ENCODE results near the gene CA11. TPM values are rescaled to one million over a fixed set of nuclear protein-coding genes. Genes with fewer than 3 reads are reported as not detected.

CA11 gene
- total RNA-seq, 4 donors from 2014 or later, result 1.6 to 3.5 (median 2.6) TPM

GRCh38 chr19:48595833-48596232, 50.2 kb downstream of the CA11 start:
- no peaks in the 10 kb centered on the region for H3K36me3 ChIP-seq
- intact Hi-C loops (cut with DNase I; ENCODE audit: low total_unique reads) (no loop called here), in situ Hi-C loops (cut with MboI; ENCODE audit: low sequenced_read_pairs in 4 of 4) (loop anchor here in 2 of 4 donors (25.0 kb wide), 1 partner anchor 284 kb away; a partner anchor contains a TSS)
- H3K27ac ChIP-seq, result no peak overlapping the region
- H3K27me3 ChIP-seq, result no peaks in the 10 kb centered on the region
- DNase-seq, result no peak
- no peaks in the 10 kb centered on the region for H3K4me1 ChIP-seq
- ATAC-seq, result no peak
- H3K4me3 ChIP-seq, result no peak overlapping the region
- TF ChIP-seq POLR2A (IDR thresholded peaks at IDR 0.05) (no peak), CTCF (IDR thresholded peaks at IDR 0.05 in 4 of 5, conservative IDR thresholded peaks at IDR 0.05 in 1 of 5) (no peak)
- no peaks in the 10 kb centered on the region for H3K9me3 ChIP-seq

GRCh38 chr19:48595171-48595570, 50.8 kb downstream of the CA11 start:
- TF ChIP-seq POLR2A (IDR thresholded peaks at IDR 0.05) (no peak), CTCF (IDR thresholded peaks at IDR 0.05 in 4 of 5, conservative IDR thresholded peaks at IDR 0.05 in 1 of 5) (no peak)
- no peaks in the 10 kb centered on the region for H3K9me3 ChIP-seq
- in situ Hi-C loops (cut with MboI; ENCODE audit: low sequenced_read_pairs in 4 of 4), result loop anchor here in 2 of 4 donors (25.0 kb wide), 1 partner anchor 283 kb away; a partner anchor contains a TSS

GRCh38 chr19:48591021-48591420, 55.0 kb downstream of the CA11 start:
- ATAC-seq (no peak), DNase-seq (no peak)
- TF ChIP-seq POLR2A (IDR thresholded peaks at IDR 0.05) (no peak), CTCF (IDR thresholded peaks at IDR 0.05 in 4 of 5, conservative IDR thresholded peaks at IDR 0.05 in 1 of 5) (no peak)
- Histone ChIP-seq H3K27me3 (no peaks in the 10 kb centered on the region), H3K9me3 (no peaks in the 10 kb centered on the region), H3K36me3 (no peaks in the 10 kb centered on the region), H3K4me1 (peaks cover 0 to 5% of the 10 kb centered on the region in 2 donors), H3K27ac (no peak overlapping the region), H3K4me3 (no peak overlapping the region)
- in situ Hi-C loops (cut with MboI; ENCODE audit: low sequenced_read_pairs in 4 of 4) (loop anchor here in 2 of 4 donors (25.0 kb wide), 1 partner anchor 279 kb away; a partner anchor contains a TSS), intact Hi-C loops (cut with DNase I; ENCODE audit: low total_unique reads) (no loop called here)

More at GRCh38 chr19:48595171-48595570, 50.8 kb downstream of the CA11 start:
- Histone ChIP-seq H3K27ac (no peak overlapping the region), H3K4me3 (no peak overlapping the region), H3K4me1 (no peaks in the 10 kb centered on the region), H3K36me3 (no peaks in the 10 kb centered on the region), H3K27me3 (no peaks in the 10 kb centered on the region)
- no peak for ATAC-seq
- no peak for DNase-seq
- intact Hi-C loops (cut with DNase I; ENCODE audit: low total_unique reads), result no loop called here

- H3K27me3 ChIP-seq, result no peaks in the 10 kb centered on the region
- peak overlapping the region in 1 of 4 donors; percentile 32 for H3K27ac ChIP-seq
- in situ Hi-C loops (cut with MboI; ENCODE audit: low sequenced_read_pairs in 4 of 4) (loop anchor here in 2 of 4 donors (5.0 to 25.0 kb wide), 2 partner anchors 97 to 277 kb away; a partner anchor contains a TSS), intact Hi-C loops (cut with DNase I; ENCODE audit: low total_unique reads) (loop anchor here (2.0 to 5.0 kb wide), 2 partner anchors 24 to 267 kb away; a partner anchor contains a TSS)
- no peaks in the 10 kb centered on the region for H3K9me3 ChIP-seq
- peaks cover 4 to 5% of the 10 kb centered on the region in 2 donors for H3K4me1 ChIP-seq
- ATAC-seq, result peak; percentile 67 to 72
- peak; percentile 73 to 83 for DNase-seq
- TF ChIP-seq POLR2A (IDR thresholded peaks at IDR 0.05) (no peak), CTCF (IDR thresholded peaks at IDR 0.05 in 4 of 5, conservative IDR thresholded peaks at IDR 0.05 in 1 of 5) (peak; percentile 74 to 98 (median 93))
- no peaks in the 10 kb centered on the region for H3K36me3 ChIP-seq
- H3K4me3 ChIP-seq, result peak overlapping the region; percentile 41 to 50 (median 49)
These were observed 57.2 kb downstream of the CA11 start for GRCh38 chr19:48588670-48589401.

Other genes starting within 250 kb of the CA11 start
- gene GRWD1, start 200.2 kb downstream of the CA11 start, total RNA-seq, result 10 to 100 TPM; 27.8 to 36.0 (median 31.2) TPM
- gene KCNJ14, start 190.6 kb downstream of the CA11 start, total RNA-seq, result 1 to 10 TPM in 2 of 4 donors, under 1 TPM in 2; 0.19 to 1.9 (median 0.92) TPM
- gene CYTH2, start 176.8 kb downstream of the CA11 start, total RNA-seq, result 10 to 100 TPM; 24.3 to 35.2 (median 26.9) TPM
- gene LMTK3, start 134.4 kb downstream of the CA11 start, total RNA-seq, result not detected
- not detected for gene SULT2B1, start 94.0 kb downstream of the CA11 start, total RNA-seq
- gene SPACA4, start 39.4 kb downstream of the CA11 start, total RNA-seq, result not detected
- gene FAM83E, start 31.1 kb downstream of the CA11 start, total RNA-seq, result under 1 TPM in 1 of 4 donors, not detected in 3; 0.15 TPM
- gene RPL18, start 27.0 kb downstream of the CA11 start, total RNA-seq, result 1,000 to 10,000 TPM; 1,223 to 1,420 (median 1,299) TPM
- 10 to 100 TPM in 2 of 4 donors, 1 to 10 TPM in 2; 7.8 to 12.4 (median 9.2) TPM for gene SPHK2, start 26.7 kb downstream of the CA11 start, total RNA-seq
- gene DBP, start 8.8 kb downstream of the CA11 start, total RNA-seq, result 10 to 100 TPM in 1 of 4 donors, 1 to 10 TPM in 3; 1.7 to 12.9 (median 4.4) TPM
- gene NTN5, start 26.8 kb upstream of the CA11 start, total RNA-seq, result not detected
- under 1 TPM in 1 of 4 donors, not detected in 3; 0.19 TPM for gene FUT2, start 49.8 kb upstream of the CA11 start, total RNA-seq
- 10 to 100 TPM in 1 of 4 donors, 1 to 10 TPM in 3; 3.4 to 10.8 (median 5.4) TPM for gene MAMSTR, start 73.5 kb upstream of the CA11 start, total RNA-seq
- 1 to 10 TPM; 3.4 to 8.1 (median 6.3) TPM for gene RASIP1, start 94.4 kb upstream of the CA11 start, total RNA-seq
- 1 to 10 TPM in 1 of 4 donors, not detected in 3; 2.1 TPM for gene IZUMO1, start 100.7 kb upstream of the CA11 start, total RNA-seq
- 1 to 10 TPM in 2 of 4 donors, under 1 TPM in 2; 0.61 to 1.3 (median 0.98) TPM for gene FUT1, start 106.5 kb upstream of the CA11 start, total RNA-seq
- gene FGF21, start 109.3 kb upstream of the CA11 start, total RNA-seq, result not detected
- gene BCAT2, start 164.8 kb upstream of the CA11 start, total RNA-seq, result 10 to 100 TPM; 28.0 to 56.6 (median 43.8) TPM
- gene HSD17B14, start 190.3 kb upstream of the CA11 start, total RNA-seq, result 1 to 10 TPM in 3 of 4 donors, not detected in 1; 1.2 to 1.9 (median 1.7) TPM
- gene PLEKHA4, start 222.4 kb upstream of the CA11 start, total RNA-seq, result 1 to 10 TPM; 3.4 to 9.7 (median 6.3) TPM
- gene PPP1R15A, start 226.2 kb upstream of the CA11 start, total RNA-seq, result 10 to 100 TPM; 28.7 to 73.9 (median 39.8) TPM